ENCODE measurements around the gene TNFSF12. TPM values are rescaled to one million over a fixed set of nuclear protein-coding genes. Genes with fewer than 3 reads are reported as not detected.
A peak's percentile ranks its signal among the peaks of the same experiment; 100 is the strongest.

The TNFSF12 gene
- total RNA-seq, 1 experiment from 2014 or later, result 7.1 TPM

DNA sequence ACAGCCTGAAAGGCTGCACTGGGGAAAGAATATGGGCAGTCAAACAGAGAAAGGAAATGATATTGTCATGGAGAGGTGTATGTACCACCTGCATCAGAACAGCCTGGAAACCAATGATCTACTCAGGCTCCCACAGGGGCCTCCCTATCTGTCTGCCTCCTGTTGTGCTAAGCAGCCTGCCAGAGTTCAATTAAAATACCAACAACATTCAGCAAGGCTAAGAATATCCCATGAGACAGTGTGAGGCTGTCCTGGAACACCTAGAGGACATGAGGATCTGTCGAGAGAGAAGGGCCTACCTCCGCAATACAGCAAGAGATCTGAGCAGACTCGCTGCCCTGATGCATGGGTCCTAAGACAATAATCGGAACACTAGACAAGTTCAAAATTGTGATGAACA is 57.4 kb downstream of the TNFSF12 start:
- no peaks in the 10 kb centered on the region for H3K23me2 ChIP-seq (ENCODE audit: insufficient read length, low read depth, low read length, poor library complexity, severe bottlenecking)
- no peak overlapping the region for H3K4me2 ChIP-seq (ENCODE audit: insufficient read depth, insufficient read length, low read length)
- H2BK120ac ChIP-seq (ENCODE audit: low read depth, low read length, poor library complexity, severe bottlenecking), result no peak overlapping the region
- DNase-seq, result no peak
- H4K20me1 ChIP-seq (ENCODE audit: control insufficient read depth, insufficient read depth, insufficient read length), result no peaks in the 10 kb centered on the region
- no peak overlapping the region for H2AK5ac ChIP-seq (ENCODE audit: insufficient read length, low read length)
- H2BK5ac ChIP-seq (ENCODE audit: insufficient read length, low read length), result no peak overlapping the region
- H2BK20ac ChIP-seq (ENCODE audit: low read depth, low read length, poor library complexity, severe bottlenecking), result no peak overlapping the region
- H3K79me1 ChIP-seq (ENCODE audit: insufficient read depth, low read depth, low read length, poor library complexity, severe bottlenecking), result no peaks in the 10 kb centered on the region
- no peak overlapping the region for H4K5ac ChIP-seq (ENCODE audit: insufficient read length, low read depth, low read length)
- Mint-ChIP-seq H3K36me3 (ENCODE audit: insufficient read depth in 1 of 3, low read depth in 3 of 3) (peaks cover 35 to 56% (median 53%) of the 10 kb centered on the region in 3 experiments), H3K4me3 (no peak overlapping the region), H3K27ac (peak overlapping the region in 1 of 3 experiments; percentile 10; a peak in 1 of 7 replicates), H3K4me1 (0 out of 4 replicates have a peak, but pooled peaks cover 0 to 2% of the 10 kb centered on the region in 2 experiments), H3K27me3 (ENCODE audit: low read depth) (no peaks in the 10 kb centered on the region), H3K9me3 (no peaks in the 10 kb centered on the region)
- no peak overlapping the region for H3K9ac ChIP-seq (ENCODE audit: extremely low read depth, insufficient read length, low read length)
- H3K23ac ChIP-seq (ENCODE audit: insufficient read length, low read depth, low read length), result no peak overlapping the region
- no peak overlapping the region for H4K91ac ChIP-seq (ENCODE audit: insufficient read length, low read depth, low read length)
- WGBS (ENCODE audit: extremely low coverage, insufficient read length, low lambda C conversion rate), result no CpG with 5 or more reads among the region's 4 CpGs
- no peaks in the 10 kb centered on the region for H3K27me3 ChIP-seq (ENCODE audit: insufficient read depth, low read length)
- H2AFZ ChIP-seq (ENCODE audit: low read length), result no peak overlapping the region
- TF ChIP-seq, protein P1, sequence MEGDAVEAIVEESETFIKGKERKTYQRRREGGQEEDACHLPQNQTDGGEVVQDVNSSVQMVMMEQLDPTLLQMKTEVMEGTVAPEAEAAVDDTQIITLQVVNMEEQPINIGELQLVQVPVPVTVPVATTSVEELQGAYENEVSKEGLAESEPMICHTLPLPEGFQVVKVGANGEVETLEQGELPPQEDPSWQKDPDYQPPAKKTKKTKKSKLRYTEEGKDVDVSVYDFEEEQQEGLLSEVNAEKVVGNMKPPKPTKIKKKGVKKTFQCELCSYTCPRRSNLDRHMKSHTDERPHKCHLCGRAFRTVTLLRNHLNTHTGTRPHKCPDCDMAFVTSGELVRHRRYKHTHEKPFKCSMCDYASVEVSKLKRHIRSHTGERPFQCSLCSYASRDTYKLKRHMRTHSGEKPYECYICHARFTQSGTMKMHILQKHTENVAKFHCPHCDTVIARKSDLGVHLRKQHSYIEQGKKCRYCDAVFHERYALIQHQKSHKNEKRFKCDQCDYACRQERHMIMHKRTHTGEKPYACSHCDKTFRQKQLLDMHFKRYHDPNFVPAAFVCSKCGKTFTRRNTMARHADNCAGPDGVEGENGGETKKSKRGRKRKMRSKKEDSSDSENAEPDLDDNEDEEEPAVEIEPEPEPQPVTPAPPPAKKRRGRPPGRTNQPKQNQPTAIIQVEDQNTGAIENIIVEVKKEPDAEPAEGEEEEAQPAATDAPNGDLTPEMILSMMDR (conservative IDR thresholded peaks at IDR 0.05), result no peak
- H2BK12ac ChIP-seq (ENCODE audit: insufficient read length, low read depth, low read length), result no peak overlapping the region
- no peak overlapping the region for H2BK15ac ChIP-seq (ENCODE audit: low read depth, low read length)
- H3K27ac ChIP-seq (ENCODE audit: insufficient read length, low read depth, low read length), result no peak overlapping the region
- no peak overlapping the region for H3T11ph ChIP-seq (ENCODE audit: low read length)
- no peak overlapping the region for H3K56ac ChIP-seq (ENCODE audit: insufficient read length, low read depth, low read length)
- H3K9me3 ChIP-seq (ENCODE audit: control insufficient read depth, low read depth, low read length), result no peaks in the 10 kb centered on the region
- no peak overlapping the region for H3K4ac ChIP-seq (ENCODE audit: low read depth, low read length)
- H3K14ac ChIP-seq (ENCODE audit: insufficient read depth, low read length), result no peak overlapping the region
- no peak overlapping the region for H4K8ac ChIP-seq (replicated peaks; ENCODE audit: insufficient read length, low read depth, low read length)
- H3K79me2 ChIP-seq (ENCODE audit: insufficient read depth, low read length), result no peaks in the 10 kb centered on the region
- no peaks in the 10 kb centered on the region for H3K4me1 ChIP-seq (ENCODE audit: insufficient read depth, low read length)
- H3K18ac ChIP-seq (ENCODE audit: insufficient read length, low read depth, low read length), result no peak overlapping the region

Other genes with a start within 250 kb of the TNFSF12 start
- gene EIF5A, start 241.4 kb upstream of the TNFSF12 start, total RNA-seq (2021), result 978 and 1,015 TPM in 2 replicates
- gene GPS2, start 233.7 kb upstream of the TNFSF12 start, total RNA-seq (2021), result 62.6 and 62.7 TPM in 2 replicates
- 54.8 and 55.4 TPM in 2 replicates for gene NEURL4, start 219.7 kb upstream of the TNFSF12 start, total RNA-seq (2021)
- 15.5 and 18.2 TPM in 2 replicates for gene ACAP1, start 212.5 kb upstream of the TNFSF12 start, total RNA-seq (2021)
- gene KCTD11, start 196.9 kb upstream of the TNFSF12 start, total RNA-seq (2021), result 5.3 and 5.6 TPM in 2 replicates
- not detected in 2 replicates for gene TMEM95, start 193.9 kb upstream of the TNFSF12 start, total RNA-seq (2021)
- 10.1 and 11.2 TPM in 2 replicates for gene TNK1, start 168.0 kb upstream of the TNFSF12 start, total RNA-seq (2021)
- 31.5 and 32.1 TPM in 2 replicates for gene PLSCR3, start 154.5 kb upstream of the TNFSF12 start, total RNA-seq (2021)
- 151 and 153 TPM in 2 replicates for gene TMEM256, start 145.0 kb upstream of the TNFSF12 start, total RNA-seq (2021)
- gene NLGN2, start 141.2 kb upstream of the TNFSF12 start, total RNA-seq (2021), result 70.2 and 70.5 TPM in 2 replicates
- 0.33 and 0.46 TPM in 2 replicates for gene SPEM1, start 128.7 kb upstream of the TNFSF12 start, total RNA-seq (2021)
- not detected in 2 replicates for gene SPEM2, start 123.4 kb upstream of the TNFSF12 start, total RNA-seq (2021)
- not detected in 2 replicates for gene SPEM3, start 120.2 kb upstream of the TNFSF12 start, total RNA-seq (2021)
- gene TMEM102, start 113.6 kb upstream of the TNFSF12 start, total RNA-seq (2021), result 8.3 and 8.6 TPM in 2 replicates
- 14.1 and 15.2 TPM in 2 replicates for gene FGF11, start 109.5 kb upstream of the TNFSF12 start, total RNA-seq (2021)
- 12.7 and 13.2 TPM in 2 replicates for gene CHRNB1, start 104.0 kb upstream of the TNFSF12 start, total RNA-seq (2021)
- gene ZBTB4, start 69.4 kb upstream of the TNFSF12 start, total RNA-seq (2021), result 14.4 and 14.9 TPM in 2 replicates
- not detected in 2 replicates for gene SLC35G6, start 67.6 kb upstream of the TNFSF12 start, total RNA-seq (2021)
- 153 and 154 TPM in 2 replicates for gene POLR2A, start 64.7 kb upstream of the TNFSF12 start, total RNA-seq (2021)
- 0.94 and 1.4 TPM in 2 replicates for gene TNFSF13, start 9.7 kb downstream of the TNFSF12 start, total RNA-seq (2021)
- gene SENP3, start 12.9 kb downstream of the TNFSF12 start, total RNA-seq (2021), result 80.6 and 83.1 TPM in 2 replicates
- 0.37 and 0.42 TPM in 2 replicates for gene CD68, start 30.6 kb downstream of the TNFSF12 start, total RNA-seq (2021)
- 73.1 and 76.1 TPM in 2 replicates for gene MPDU1, start 34.8 kb downstream of the TNFSF12 start, total RNA-seq (2021)
- 7.7 TPM in 2 replicates for gene SOX15, start 41.0 kb downstream of the TNFSF12 start, total RNA-seq (2021)
- gene FXR2, start 65.8 kb downstream of the TNFSF12 start, total RNA-seq (2021), result 36.1 and 36.4 TPM in 2 replicates
- gene SAT2, start 78.8 kb downstream of the TNFSF12 start, total RNA-seq (2021), result 72.1 and 77.6 TPM in 2 replicates
- 1.5 and 1.6 TPM in 2 replicates for gene SHBG, start 81.1 kb downstream of the TNFSF12 start, total RNA-seq (2021)
- 15.4 and 16.2 TPM in 2 replicates for gene ATP1B2, start 101.9 kb downstream of the TNFSF12 start, total RNA-seq (2021)
- gene TP53, start 138.4 kb downstream of the TNFSF12 start, total RNA-seq (2021), result 163 and 164 TPM in 2 replicates
- 27.0 and 29.8 TPM in 2 replicates for gene WRAP53, start 139.4 kb downstream of the TNFSF12 start, total RNA-seq (2021)
- 11.3 and 11.4 TPM in 2 replicates for gene EFNB3, start 156.1 kb downstream of the TNFSF12 start, total RNA-seq (2021)
- 0.15 and 0.22 TPM in 2 replicates for gene DNAH2, start 168.7 kb downstream of the TNFSF12 start, total RNA-seq (2021)

Measured in H9 (cell line).